ENCODE measurements around the gene NRM. TPM values are rescaled to one million over a fixed set of nuclear protein-coding genes. Genes with fewer than 3 reads are reported as not detected.

NRM gene
- total RNA-seq, 1 donor from 2014 or later = 6.1 TPM

- Histone ChIP-seq H3K27ac (peak overlapping the region; percentile 92), H3K4me1 (peaks cover 68% of the 10 kb centered on the region), H3K36me3 (peaks cover 0 to 30% of the 10 kb centered on the region in 2 donors), H3K27me3 (no peaks in the 10 kb centered on the region), H3K4me3 (peak overlapping the region; percentile 9 to 21), H3K9me3 (no peaks in the 10 kb centered on the region)
- DNase-seq (ENCODE audit: extremely low spot score in 2 of 2) = no peak
- no peak for TF ChIP-seq POLR2A (IDR thresholded peaks at IDR 0.05)
- TF ChIP-seq CTCF (IDR thresholded peaks at IDR 0.05) = no peak
- TF ChIP-seq POLR2AphosphoS5 (IDR thresholded peaks at IDR 0.05; ENCODE audit: insufficient read depth in 1 of 2, low read depth in 1 of 2) = no peak
- intact Hi-C loops (cut with DNase I) = loop anchor here (1.0 to 10.0 kb wide), 3 partner anchors 42 to 205 kb away; partner anchors contain the start of genes DDR1, MRPS18B and PPP1R10
These were observed 10.8 kb downstream of the NRM start for GRCh38 chr6:30679765-30680535.

- peak overlapping the region; percentile 92 for H3K27ac ChIP-seq
- no peaks in the 10 kb centered on the region for H3K27me3 ChIP-seq
- DNase-seq (ENCODE audit: extremely low spot score in 2 of 2) = no peak
- peak overlapping the region; percentile 9 to 21 for H3K4me3 ChIP-seq
- peaks cover 60% of the 10 kb centered on the region for H3K4me1 ChIP-seq
- peak; percentile 36 to 69 for TF ChIP-seq POLR2AphosphoS5 (IDR thresholded peaks at IDR 0.05; ENCODE audit: insufficient read depth in 1 of 2, low read depth in 1 of 2)
- no peak for TF ChIP-seq POLR2A (IDR thresholded peaks at IDR 0.05)
- TF ChIP-seq CTCF (IDR thresholded peaks at IDR 0.05) = peak; percentile 90 to 98 (median 96)
- peaks cover 0 to 30% of the 10 kb centered on the region in 2 donors for H3K36me3 ChIP-seq
- no peaks in the 10 kb centered on the region for H3K9me3 ChIP-seq
- intact Hi-C loops (cut with DNase I) = loop anchor here (1.0 kb wide), 1 partner anchor 43 kb away; no protein-coding TSS in a partner anchor
These were observed 11.6 kb downstream of the NRM start for GRCh38 chr6:30678964-30679726.

- no peak for TF ChIP-seq POLR2AphosphoS5 (IDR thresholded peaks at IDR 0.05; ENCODE audit: insufficient read depth in 1 of 2, low read depth in 1 of 2)
- no peak for TF ChIP-seq CTCF (IDR thresholded peaks at IDR 0.05)
- TF ChIP-seq POLR2A (IDR thresholded peaks at IDR 0.05) = no peak
- DNase-seq (ENCODE audit: extremely low spot score in 2 of 2) = no peak
- H3K27ac ChIP-seq = no peak overlapping the region
- H3K36me3 ChIP-seq = peaks cover 0 to 30% of the 10 kb centered on the region in 2 donors
- intact Hi-C loops (cut with DNase I) = no loop called here
- no peaks in the 10 kb centered on the region for H3K27me3 ChIP-seq
- peaks cover 43% of the 10 kb centered on the region for H3K4me1 ChIP-seq
- H3K9me3 ChIP-seq = no peaks in the 10 kb centered on the region
- no peak overlapping the region for H3K4me3 ChIP-seq
These were observed 14.0 kb downstream of the NRM start for GRCh38 chr6:30676660-30677285.

GRCh38 chr6:30672445-30673253 is 18.1 kb downstream of the NRM start, which contains the start of gene DHX16:
TSS of gene DHX16 (minus strand) at chr6:30673006. CDS start at chr6:30672841, 165 bp downstream.
- Histone ChIP-seq H3K4me3 (peak within 1 kb of the TSS; percentile 77 to 80), H3K27me3 (no peaks in the 10 kb centered on the region), H3K27ac (peak within 1 kb of the TSS; percentile 75), H3K9me3 (no peaks in the 10 kb centered on the region), H3K36me3 (peaks cover 0 to 50% of the 10 kb centered on the region in 2 donors), H3K4me1 (peaks cover 20% of the 10 kb centered on the region)
- TF ChIP-seq CTCF (IDR thresholded peaks at IDR 0.05) (peak; percentile 78 to 86 (median 84)), POLR2AphosphoS5 (IDR thresholded peaks at IDR 0.05; ENCODE audit: insufficient read depth in 1 of 2, low read depth in 1 of 2) (peak; percentile 87 to 100), POLR2A (IDR thresholded peaks at IDR 0.05) (no peak)
- DNase-seq (ENCODE audit: extremely low spot score in 2 of 2) = peak in 1 of 2 donors; percentile 95
- intact Hi-C loops (cut with DNase I) = no loop called here
